ENCODE data around the gene TRIM40.

- TF ChIP-seq POLR2A (IDR thresholded peaks at IDR 0.05) (no peak), POLR2AphosphoS5 (IDR thresholded peaks at IDR 0.05) (peak in 2 of 3 donors; percentile 11 to 67), CTCF (IDR thresholded peaks at IDR 0.05) (no peak), EP300 (IDR thresholded peaks at IDR 0.05) (no peak)
These were observed 37.8 kb upstream of the TRIM40 start for GRCh38 chr6:30097902-30098768.
